Measurements from ENCODE around the gene ATP8A2.
"Not testable (repeated sequence)": the region's sequence is repeated elsewhere in the genome, so short reads cannot be mapped to it uniquely, and the experiment has no call there.

Gene ATP8A2

GRCh38 chr13:25827221-25827620 is 455.4 kb downstream of the ATP8A2 start:
- not testable (repeated sequence) for DNase-seq

GRCh38 chr13:25827831-25828465 is 456.2 kb downstream of the ATP8A2 start:
- no peak for DNase-seq

GRCh38 chr13:25833761-25834160 is 462.0 kb downstream of the ATP8A2 start:
- no peak for DNase-seq

GRCh38 chr13:25836574-25837336 is 465.0 kb downstream of the ATP8A2 start:
- DNase-seq: no peak

GRCh38 chr13:25839371-25839770 is 467.6 kb downstream of the ATP8A2 start:
- no peak for DNase-seq

GRCh38 chr13:25840261-25840660 is 468.5 kb downstream of the ATP8A2 start:
- DNase-seq: no peak

GRCh38 chr13:25840931-25841330 is 469.2 kb downstream of the ATP8A2 start:
- DNase-seq: no peak

- DNase-seq: no peak
These were observed 471.9 kb downstream of the ATP8A2 start for GRCh38 chr13:25843692-25844091.

- no peak for DNase-seq
These were observed 473.0 kb downstream of the ATP8A2 start for GRCh38 chr13:25844559-25845434.

- DNase-seq: no peak
These were observed 474.6 kb downstream of the ATP8A2 start for GRCh38 chr13:25846222-25846984.

- DNase-seq: no peak
These were observed 475.4 kb downstream of the ATP8A2 start for GRCh38 chr13:25847145-25847544.

GRCh38 chr13:25847635-25848626 is 476.2 kb downstream of the ATP8A2 start:
- no peak for DNase-seq

- no peak for DNase-seq
These were observed 477.3 kb downstream of the ATP8A2 start for GRCh38 chr13:25848812-25849745.

- no peak for DNase-seq
These were observed 486.1 kb downstream of the ATP8A2 start for GRCh38 chr13:25857830-25858229.

GRCh38 chr13:25859528-25859927 is 487.8 kb downstream of the ATP8A2 start:
- DNase-seq: no peak

- no peak for DNase-seq
These were observed 488.5 kb downstream of the ATP8A2 start for GRCh38 chr13:25860265-25860664.

GRCh38 chr13:25860862-25861261 is 489.1 kb downstream of the ATP8A2 start:
- no peak for DNase-seq

- DNase-seq: no peak
These were observed 490.4 kb downstream of the ATP8A2 start for GRCh38 chr13:25862156-25862555.

GRCh38 chr13:25864116-25864515 is 492.3 kb downstream of the ATP8A2 start:
- DNase-seq: no peak

- DNase-seq: no peak
These were observed 493.2 kb downstream of the ATP8A2 start for GRCh38 chr13:25864936-25865335.
